HEK293 (cell line): ENCODE data around the gene SMARCD3.

Experiments
- BCL11B ChIP-seq: fragments of 450-650 bp; formaldehyde crosslinking; IDR thresholded peaks from 2 replicates; pipeline ENCODE4 v1.5.1; 2016; ENCODE audit warnings: low read depth, missing biosample characterization, missing genetic modification characterization
- TCF7L2 ChIP-seq: IDR thresholded peaks from 2 replicates; pipeline ENCODE4 v1.6.1; 2011; ENCODE audit warnings: low read depth, mild to moderate bottlenecking, inconsistent platforms, low read length, moderate library complexity, borderline replicate concordance
- ZBTB7A ChIP-seq: fragments of 450-650 bp; formaldehyde crosslinking; IDR thresholded peaks from 2 replicates; pipeline ENCODE4 v1.5.1; 2016; ENCODE audit warnings: low read depth, missing biosample characterization, missing genetic modification characterization
- ZFP3 ChIP-seq: fragments of 450-650 bp; formaldehyde crosslinking; IDR thresholded peaks from 2 replicates; pipeline ENCODE4 v1.5.1; 2016; ENCODE audit warnings: low read depth, missing biosample characterization, missing genetic modification characterization
- ZNF114 ChIP-seq: fragments of 450-650 bp; formaldehyde crosslinking; IDR thresholded peaks from 2 replicates; pipeline ENCODE4 v1.5.0; 2017; ENCODE audit warnings: missing biosample characterization, missing genetic modification characterization
- ZNF19 ChIP-seq: fragments of 450-650 bp; formaldehyde crosslinking; IDR thresholded peaks from 2 replicates; pipeline ENCODE4; 2016; ENCODE audit warnings: missing biosample characterization, missing genetic modification characterization, low read depth
- ZNF223 ChIP-seq: fragments of 450-650 bp; formaldehyde crosslinking; IDR thresholded peaks from 2 replicates; pipeline ENCODE4 v1.5.1; 2016; ENCODE audit warnings: missing biosample characterization, missing genetic modification characterization
- ZNF302 ChIP-seq: fragments of 450-650 bp; formaldehyde crosslinking; IDR thresholded peaks from 2 replicates; pipeline ENCODE4 v1.5.1; 2016; ENCODE audit warnings: missing biosample characterization, missing genetic modification characterization, low read depth
- ZNF37A ChIP-seq: fragments of 450-650 bp; IDR thresholded peaks from 2 replicates; pipeline ENCODE4 v1.5.1; 2018; ENCODE audit warnings: missing biosample characterization, missing genetic modification characterization
- ZNF433 ChIP-seq: fragments of 450-650 bp; formaldehyde crosslinking; IDR thresholded peaks from 2 replicates; pipeline ENCODE4 v1.5.1; 2016; ENCODE audit warnings: missing biosample characterization, missing genetic modification characterization, low read depth
- ZNF510 ChIP-seq: fragments of 450-650 bp; formaldehyde crosslinking; IDR thresholded peaks from 2 replicates; pipeline ENCODE4 v1.5.1; 2018; ENCODE audit warnings: mild to moderate bottlenecking, missing genetic modification characterization, missing biosample characterization; ENCODE audit not compliant: insufficient replicate concordance
- ZNF585B ChIP-seq: fragments of 450-650 bp; formaldehyde crosslinking; IDR thresholded peaks from 2 replicates; pipeline ENCODE4 v1.5.1; 2016; ENCODE audit warnings: missing biosample characterization, missing genetic modification characterization
- ZNF792 ChIP-seq: fragments of 450-650 bp; formaldehyde crosslinking; IDR thresholded peaks from 2 replicates; pipeline ENCODE4 v1.5.1; 2016; ENCODE audit warnings: missing biosample characterization, missing genetic modification characterization
- TF ChIP-seq, protein P1 (sequence below): fragments of 450-650 bp; formaldehyde crosslinking; IDR thresholded peaks from 2 replicates; pipeline ENCODE4 v1.5.1; 2016; ENCODE audit warnings: missing biosample characterization, missing genetic modification characterization
- TF ChIP-seq, protein P2 (sequence below): fragments of 450-650 bp; formaldehyde crosslinking; IDR thresholded peaks from 2 replicates; pipeline ENCODE4 v1.5.1; 2017; ENCODE audit warnings: missing biosample characterization, mild to moderate bottlenecking, missing genetic modification characterization, moderate library complexity
- TF ChIP-seq, protein P3 (sequence below): fragments of 450-650 bp; formaldehyde crosslinking; IDR thresholded peaks from 2 replicates; pipeline ENCODE4 v1.5.1; 2016; ENCODE audit warnings: missing biosample characterization, missing genetic modification characterization
- TF ChIP-seq, protein P4 (sequence below): fragments of 450-650 bp; formaldehyde crosslinking; IDR thresholded peaks from 2 replicates; pipeline ENCODE4 v1.5.1; 2016; ENCODE audit warnings: missing biosample characterization, missing genetic modification characterization
- TF ChIP-seq, protein P5 (sequence below): fragments of 450-650 bp; formaldehyde crosslinking; IDR thresholded peaks from 2 replicates; pipeline ENCODE4 v1.5.1; 2016; ENCODE audit warnings: missing biosample characterization, missing genetic modification characterization, low read depth
- TF ChIP-seq, protein P6 (sequence below): fragments of 450-650 bp; formaldehyde crosslinking; IDR thresholded peaks from 2 replicates; pipeline ENCODE4 v1.5.1; 2016; ENCODE audit warnings: missing biosample characterization, missing genetic modification characterization
- TF ChIP-seq, protein P7 (sequence below): fragments of 450-650 bp; formaldehyde crosslinking; IDR thresholded peaks from 2 replicates; pipeline ENCODE4 v1.5.1; 2016; ENCODE audit warnings: missing biosample characterization, missing genetic modification characterization, borderline replicate concordance

SMARCD3 gene

DNA sequence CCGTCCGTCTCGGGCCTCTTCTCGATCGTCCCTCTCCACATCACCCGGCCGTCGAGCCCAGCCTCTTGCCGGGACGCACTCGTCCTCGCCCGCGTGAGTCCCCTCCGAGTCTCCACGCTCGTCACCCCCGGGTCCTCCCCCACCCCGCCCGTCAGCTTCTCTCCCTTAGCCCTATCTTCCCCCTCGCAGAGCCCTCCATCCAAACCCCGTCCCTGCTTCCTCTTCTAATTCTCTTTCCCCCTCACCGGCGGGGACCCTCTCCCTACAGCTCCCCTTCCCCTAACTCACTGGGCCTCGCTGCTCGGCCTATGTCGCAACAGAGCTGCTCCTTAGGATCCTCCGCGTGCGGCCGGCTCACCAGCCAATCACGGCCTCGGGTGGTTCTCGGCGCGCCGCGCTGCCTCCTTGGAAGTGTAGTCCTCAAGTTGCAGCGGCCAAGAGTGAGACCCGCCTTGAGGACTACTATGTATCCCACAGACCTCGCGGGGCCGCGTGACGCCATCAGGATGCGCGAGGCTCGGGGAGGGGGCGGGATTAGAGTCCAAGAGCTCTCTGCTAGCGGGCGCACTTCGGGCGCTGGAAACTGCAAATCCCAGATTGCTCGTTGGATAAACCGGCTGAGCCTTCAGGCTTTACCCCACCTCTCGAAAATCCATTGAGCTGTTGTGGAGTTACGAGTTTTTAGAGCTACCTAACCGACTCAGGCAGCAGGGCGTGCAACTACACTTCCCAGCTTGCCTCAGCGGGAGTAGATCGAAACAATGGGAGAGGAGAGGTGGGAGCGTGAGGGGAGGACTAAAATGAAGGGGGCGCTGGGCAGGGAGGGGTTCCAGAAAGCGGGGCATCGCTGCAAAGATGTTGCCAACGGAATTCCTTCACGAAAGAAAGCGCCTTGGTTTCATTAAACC lies 21.4 kb downstream of the SMARCD3 start, which contains the start of gene ABCF2 (continued):
- TF ChIP-seq, protein P1, sequence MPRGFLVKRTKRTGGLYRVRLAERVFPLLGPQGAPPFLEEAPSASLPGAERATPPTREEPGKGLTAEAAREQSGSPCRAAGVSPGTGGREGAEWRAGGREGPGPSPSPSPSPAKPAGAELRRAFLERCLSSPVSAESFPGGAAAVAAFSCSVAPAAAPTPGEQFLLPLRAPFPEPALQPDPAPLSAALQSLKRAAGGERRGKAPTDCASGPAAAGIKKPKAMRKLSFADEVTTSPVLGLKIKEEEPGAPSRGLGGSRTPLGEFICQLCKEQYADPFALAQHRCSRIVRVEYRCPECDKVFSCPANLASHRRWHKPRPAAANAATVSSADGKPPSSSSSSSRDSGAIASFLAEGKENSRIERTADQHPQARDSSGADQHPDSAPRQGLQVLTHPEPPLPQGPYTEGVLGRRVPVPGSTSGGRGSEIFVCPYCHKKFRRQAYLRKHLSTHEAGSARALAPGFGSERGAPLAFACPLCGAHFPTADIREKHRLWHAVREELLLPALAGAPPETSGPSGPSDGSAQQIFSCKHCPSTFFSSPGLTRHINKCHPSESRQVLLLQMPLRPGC (tag by site-specific recombination), result no peak; the same call in 1 of the 2 replicates
- TF ChIP-seq ZFP3 (tag by site-specific recombination) (peak; percentile 62; the same call in 1 of the 2 replicates), ZBTB7A (peak; percentile 79; the same call in 1 of the 2 replicates), ZNF792 (no peak), ZNF510 (tag by site-specific recombination) (no peak), ZNF433 (tag by site-specific recombination) (no peak), BCL11B (tag by site-specific recombination) (no peak), ZNF37A (tag by site-specific recombination) (no peak), TCF7L2 (no peak), ZNF114 (tag by site-specific recombination) (no peak), ZNF19 (no peak), ZNF302 (tag by site-specific recombination) (no peak), ZNF585B (no peak), ZNF223 (tag by site-specific recombination) (no peak)
- TF ChIP-seq, protein P2, sequence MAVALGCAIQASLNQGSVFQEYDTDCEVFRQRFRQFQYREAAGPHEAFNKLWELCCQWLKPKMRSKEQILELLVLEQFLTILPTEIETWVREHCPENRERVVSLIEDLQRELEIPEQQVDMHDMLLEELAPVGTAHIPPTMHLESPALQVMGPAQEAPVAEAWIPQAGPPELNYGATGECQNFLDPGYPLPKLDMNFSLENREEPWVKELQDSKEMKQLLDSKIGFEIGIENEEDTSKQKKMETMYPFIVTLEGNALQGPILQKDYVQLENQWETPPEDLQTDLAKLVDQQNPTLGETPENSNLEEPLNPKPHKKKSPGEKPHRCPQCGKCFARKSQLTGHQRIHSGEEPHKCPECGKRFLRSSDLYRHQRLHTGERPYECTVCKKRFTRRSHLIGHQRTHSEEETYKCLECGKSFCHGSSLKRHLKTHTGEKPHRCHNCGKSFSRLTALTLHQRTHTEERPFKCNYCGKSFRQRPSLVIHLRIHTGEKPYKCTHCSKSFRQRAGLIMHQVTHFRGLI (tag by site-specific recombination), result no peak
- TF ChIP-seq, protein P3, sequence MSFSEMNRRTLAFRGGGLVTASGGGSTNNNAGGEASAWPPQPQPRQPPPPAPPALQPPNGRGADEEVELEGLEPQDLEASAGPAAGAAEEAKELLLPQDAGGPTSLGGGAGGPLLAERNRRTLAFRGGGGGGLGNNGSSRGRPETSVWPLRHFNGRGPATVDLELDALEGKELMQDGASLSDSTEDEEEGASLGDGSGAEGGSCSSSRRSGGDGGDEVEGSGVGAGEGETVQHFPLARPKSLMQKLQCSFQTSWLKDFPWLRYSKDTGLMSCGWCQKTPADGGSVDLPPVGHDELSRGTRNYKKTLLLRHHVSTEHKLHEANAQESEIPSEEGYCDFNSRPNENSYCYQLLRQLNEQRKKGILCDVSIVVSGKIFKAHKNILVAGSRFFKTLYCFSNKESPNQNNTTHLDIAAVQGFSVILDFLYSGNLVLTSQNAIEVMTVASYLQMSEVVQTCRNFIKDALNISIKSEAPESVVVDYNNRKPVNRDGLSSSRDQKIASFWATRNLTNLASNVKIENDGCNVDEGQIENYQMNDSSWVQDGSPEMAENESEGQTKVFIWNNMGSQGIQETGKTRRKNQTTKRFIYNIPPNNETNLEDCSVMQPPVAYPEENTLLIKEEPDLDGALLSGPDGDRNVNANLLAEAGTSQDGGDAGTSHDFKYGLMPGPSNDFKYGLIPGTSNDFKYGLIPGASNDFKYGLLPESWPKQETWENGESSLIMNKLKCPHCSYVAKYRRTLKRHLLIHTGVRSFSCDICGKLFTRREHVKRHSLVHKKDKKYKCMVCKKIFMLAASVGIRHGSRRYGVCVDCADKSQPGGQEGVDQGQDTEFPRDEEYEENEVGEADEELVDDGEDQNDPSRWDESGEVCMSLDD, result peak; percentile 65; the same call in 1 of the 2 replicates
- TF ChIP-seq, protein P4, sequence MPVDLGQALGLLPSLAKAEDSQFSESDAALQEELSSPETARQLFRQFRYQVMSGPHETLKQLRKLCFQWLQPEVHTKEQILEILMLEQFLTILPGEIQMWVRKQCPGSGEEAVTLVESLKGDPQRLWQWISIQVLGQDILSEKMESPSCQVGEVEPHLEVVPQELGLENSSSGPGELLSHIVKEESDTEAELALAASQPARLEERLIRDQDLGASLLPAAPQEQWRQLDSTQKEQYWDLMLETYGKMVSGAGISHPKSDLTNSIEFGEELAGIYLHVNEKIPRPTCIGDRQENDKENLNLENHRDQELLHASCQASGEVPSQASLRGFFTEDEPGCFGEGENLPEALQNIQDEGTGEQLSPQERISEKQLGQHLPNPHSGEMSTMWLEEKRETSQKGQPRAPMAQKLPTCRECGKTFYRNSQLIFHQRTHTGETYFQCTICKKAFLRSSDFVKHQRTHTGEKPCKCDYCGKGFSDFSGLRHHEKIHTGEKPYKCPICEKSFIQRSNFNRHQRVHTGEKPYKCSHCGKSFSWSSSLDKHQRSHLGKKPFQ, result no peak
- TF ChIP-seq, protein P5, sequence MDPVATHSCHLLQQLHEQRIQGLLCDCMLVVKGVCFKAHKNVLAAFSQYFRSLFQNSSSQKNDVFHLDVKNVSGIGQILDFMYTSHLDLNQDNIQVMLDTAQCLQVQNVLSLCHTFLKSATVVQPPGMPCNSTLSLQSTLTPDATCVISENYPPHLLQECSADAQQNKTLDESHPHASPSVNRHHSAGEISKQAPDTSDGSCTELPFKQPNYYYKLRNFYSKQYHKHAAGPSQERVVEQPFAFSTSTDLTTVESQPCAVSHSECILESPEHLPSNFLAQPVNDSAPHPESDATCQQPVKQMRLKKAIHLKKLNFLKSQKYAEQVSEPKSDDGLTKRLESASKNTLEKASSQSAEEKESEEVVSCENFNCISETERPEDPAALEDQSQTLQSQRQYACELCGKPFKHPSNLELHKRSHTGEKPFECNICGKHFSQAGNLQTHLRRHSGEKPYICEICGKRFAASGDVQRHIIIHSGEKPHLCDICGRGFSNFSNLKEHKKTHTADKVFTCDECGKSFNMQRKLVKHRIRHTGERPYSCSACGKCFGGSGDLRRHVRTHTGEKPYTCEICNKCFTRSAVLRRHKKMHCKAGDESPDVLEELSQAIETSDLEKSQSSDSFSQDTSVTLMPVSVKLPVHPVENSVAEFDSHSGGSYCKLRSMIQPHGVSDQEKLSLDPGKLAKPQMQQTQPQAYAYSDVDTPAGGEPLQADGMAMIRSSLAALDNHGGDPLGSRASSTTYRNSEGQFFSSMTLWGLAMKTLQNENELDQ, result no peak
- TF ChIP-seq, protein P6, sequence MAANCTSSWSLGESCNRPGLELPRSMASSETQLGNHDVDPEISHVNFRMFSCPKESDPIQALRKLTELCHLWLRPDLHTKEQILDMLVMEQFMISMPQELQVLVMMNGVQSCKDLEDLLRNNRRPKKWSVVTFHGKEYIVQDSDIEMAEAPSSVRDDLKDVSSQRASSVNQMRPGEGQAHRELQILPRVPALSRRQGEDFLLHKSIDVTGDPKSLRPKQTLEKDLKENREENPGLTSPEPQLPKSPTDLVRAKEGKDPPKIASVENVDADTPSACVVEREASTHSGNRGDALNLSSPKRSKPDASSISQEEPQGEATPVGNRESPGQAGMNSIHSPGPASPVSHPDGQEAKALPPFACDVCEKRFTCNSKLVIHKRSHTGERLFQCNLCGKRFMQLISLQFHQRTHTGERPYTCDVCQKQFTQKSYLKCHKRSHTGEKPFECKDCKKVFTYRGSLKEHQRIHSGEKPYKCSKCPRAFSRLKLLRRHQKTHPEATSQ, result no peak
- TF ChIP-seq, protein P7, sequence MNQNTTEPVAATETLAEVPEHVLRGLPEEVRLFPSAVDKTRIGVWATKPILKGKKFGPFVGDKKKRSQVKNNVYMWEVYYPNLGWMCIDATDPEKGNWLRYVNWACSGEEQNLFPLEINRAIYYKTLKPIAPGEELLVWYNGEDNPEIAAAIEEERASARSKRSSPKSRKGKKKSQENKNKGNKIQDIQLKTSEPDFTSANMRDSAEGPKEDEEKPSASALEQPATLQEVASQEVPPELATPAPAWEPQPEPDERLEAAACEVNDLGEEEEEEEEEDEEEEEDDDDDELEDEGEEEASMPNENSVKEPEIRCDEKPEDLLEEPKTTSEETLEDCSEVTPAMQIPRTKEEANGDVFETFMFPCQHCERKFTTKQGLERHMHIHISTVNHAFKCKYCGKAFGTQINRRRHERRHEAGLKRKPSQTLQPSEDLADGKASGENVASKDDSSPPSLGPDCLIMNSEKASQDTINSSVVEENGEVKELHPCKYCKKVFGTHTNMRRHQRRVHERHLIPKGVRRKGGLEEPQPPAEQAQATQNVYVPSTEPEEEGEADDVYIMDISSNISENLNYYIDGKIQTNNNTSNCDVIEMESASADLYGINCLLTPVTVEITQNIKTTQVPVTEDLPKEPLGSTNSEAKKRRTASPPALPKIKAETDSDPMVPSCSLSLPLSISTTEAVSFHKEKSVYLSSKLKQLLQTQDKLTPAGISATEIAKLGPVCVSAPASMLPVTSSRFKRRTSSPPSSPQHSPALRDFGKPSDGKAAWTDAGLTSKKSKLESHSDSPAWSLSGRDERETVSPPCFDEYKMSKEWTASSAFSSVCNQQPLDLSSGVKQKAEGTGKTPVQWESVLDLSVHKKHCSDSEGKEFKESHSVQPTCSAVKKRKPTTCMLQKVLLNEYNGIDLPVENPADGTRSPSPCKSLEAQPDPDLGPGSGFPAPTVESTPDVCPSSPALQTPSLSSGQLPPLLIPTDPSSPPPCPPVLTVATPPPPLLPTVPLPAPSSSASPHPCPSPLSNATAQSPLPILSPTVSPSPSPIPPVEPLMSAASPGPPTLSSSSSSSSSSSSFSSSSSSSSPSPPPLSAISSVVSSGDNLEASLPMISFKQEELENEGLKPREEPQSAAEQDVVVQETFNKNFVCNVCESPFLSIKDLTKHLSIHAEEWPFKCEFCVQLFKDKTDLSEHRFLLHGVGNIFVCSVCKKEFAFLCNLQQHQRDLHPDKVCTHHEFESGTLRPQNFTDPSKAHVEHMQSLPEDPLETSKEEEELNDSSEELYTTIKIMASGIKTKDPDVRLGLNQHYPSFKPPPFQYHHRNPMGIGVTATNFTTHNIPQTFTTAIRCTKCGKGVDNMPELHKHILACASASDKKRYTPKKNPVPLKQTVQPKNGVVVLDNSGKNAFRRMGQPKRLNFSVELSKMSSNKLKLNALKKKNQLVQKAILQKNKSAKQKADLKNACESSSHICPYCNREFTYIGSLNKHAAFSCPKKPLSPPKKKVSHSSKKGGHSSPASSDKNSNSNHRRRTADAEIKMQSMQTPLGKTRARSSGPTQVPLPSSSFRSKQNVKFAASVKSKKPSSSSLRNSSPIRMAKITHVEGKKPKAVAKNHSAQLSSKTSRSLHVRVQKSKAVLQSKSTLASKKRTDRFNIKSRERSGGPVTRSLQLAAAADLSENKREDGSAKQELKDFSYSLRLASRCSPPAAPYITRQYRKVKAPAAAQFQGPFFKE, result no peak
